HG03039 (cell line): ENCODE data around the gene TIRAP.
"Not testable (repeated sequence)": the region's sequence is repeated elsewhere in the genome, so short reads cannot be mapped to it uniquely, and the experiment has no call there.

Experiments used
- ATAC-seq: cut with Tn5 transposase; IDR thresholded peaks from one replicate; pipeline ENCODE4 v1.9.1; 2021; ENCODE audit warnings: mild to moderate bottlenecking, moderate library complexity; ENCODE audit not compliant: unreplicated experiment

The TIRAP gene

GRCh38 chr11:126282736-126283591, at the start of gene TIRAP:
TSS of gene TIRAP (plus strand) at chr11:126283093. CDS start at chr11:126290895, 7,802 bp downstream.
- ATAC-seq, result peak; percentile 63

- ATAC-seq, result no peak
Measured at GRCh38 chr11:126233391-126233790, 49.5 kb upstream of the TIRAP start.

- no peak for ATAC-seq
Measured at GRCh38 chr11:126246636-126247035, 36.3 kb upstream of the TIRAP start.

- no peak for ATAC-seq
Measured at GRCh38 chr11:126253265-126253664, 29.6 kb upstream of the TIRAP start.

- ATAC-seq, result no peak
Measured at GRCh38 chr11:126254819-126255218, 28.1 kb upstream of the TIRAP start.

- not testable (repeated sequence) for ATAC-seq
Measured at GRCh38 chr11:126255507-126255906, 27.4 kb upstream of the TIRAP start.

- ATAC-seq, result no peak
Measured at GRCh38 chr11:126256216-126256615, 26.7 kb upstream of the TIRAP start.

GRCh38 chr11:126257144-126257543, 25.7 kb upstream of the TIRAP start:
- no peak for ATAC-seq

- no peak for ATAC-seq
Measured at GRCh38 chr11:126257764-126258163, 25.1 kb upstream of the TIRAP start.

GRCh38 chr11:126262216-126262615, 20.7 kb upstream of the TIRAP start:
- no peak for ATAC-seq

- ATAC-seq, result no peak
Measured at GRCh38 chr11:126263489-126263888, 19.4 kb upstream of the TIRAP start.

- ATAC-seq, result no peak
Measured at GRCh38 chr11:126265811-126266210, 17.1 kb upstream of the TIRAP start.

- no peak for ATAC-seq
Measured at GRCh38 chr11:126267650-126268049, 15.2 kb upstream of the TIRAP start.

- no peak for ATAC-seq
Measured at GRCh38 chr11:126268361-126268707, 14.6 kb upstream of the TIRAP start.

GRCh38 chr11:126268708-126269579, 13.9 kb upstream of the TIRAP start, which contains the start of the genes FOXRED1 and SRPRA:
TSS of gene FOXRED1 (plus strand) at chr11:126269154. CDS start at chr11:126269207, 53 bp downstream.
TSS of gene SRPRA (minus strand) at chr11:126268895. CDS start at chr11:126268804, 91 bp downstream.
- peak; percentile 99 for ATAC-seq

- ATAC-seq, result no peak
Measured at GRCh38 chr11:126277322-126277721, 5.6 kb upstream of the TIRAP start.

- no peak for ATAC-seq
Measured at GRCh38 chr11:126277780-126278179, 5.1 kb upstream of the TIRAP start.

- ATAC-seq, result no peak
Measured at GRCh38 chr11:126279191-126279590, 3.7 kb upstream of the TIRAP start.

GRCh38 chr11:126280595-126280994, 2.3 kb upstream of the TIRAP start:
- no peak for ATAC-seq

GRCh38 chr11:126281245-126281644, 1.6 kb upstream of the TIRAP start:
- no peak for ATAC-seq

- no peak for ATAC-seq
Measured at GRCh38 chr11:126281666-126282175, 1.2 kb upstream of the TIRAP start.
